Suppressor macrophage treated with lipopolysaccharide for 4 hours (primary cell): ENCODE measurements around the gene CWC27.

Experiments used
- DNase-seq: peaks from one replicate; pipeline ENCODE4 v3.0.0-alpha.2; 2020

CWC27 gene

DNA sequence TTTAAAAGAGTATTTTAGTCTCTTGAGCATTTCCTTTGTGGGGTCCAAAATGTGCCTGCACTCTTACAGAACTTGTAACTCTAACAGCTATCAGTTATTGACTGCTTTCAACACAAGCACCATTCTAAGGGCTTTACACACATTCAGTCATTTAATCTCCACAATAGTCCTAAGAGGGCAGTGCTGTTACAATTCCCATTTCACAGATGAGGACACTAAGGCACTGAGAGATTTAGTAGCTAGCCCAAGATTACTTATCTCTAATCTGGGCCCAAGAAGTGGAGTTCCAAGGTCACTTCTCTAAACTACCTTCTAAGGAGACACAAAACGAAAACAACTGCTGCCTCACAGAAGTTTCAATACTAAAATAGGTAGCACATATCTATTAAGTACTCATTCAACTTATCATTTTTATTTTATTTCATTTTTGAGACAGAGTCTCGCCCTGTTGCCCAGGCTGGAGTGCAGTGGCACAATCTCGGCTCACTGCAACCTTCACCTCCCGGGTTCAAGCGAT, 275.2 kb downstream of the CWC27 start:
- DNase-seq, result no peak

- no peak for DNase-seq
Measured at GRCh38 chr5:65047225-65047624, 278.5 kb downstream of the CWC27 start.

GRCh38 chr5:65047948-65048690, 279.4 kb downstream of the CWC27 start:
- peak; percentile 58 for DNase-seq

DNA sequence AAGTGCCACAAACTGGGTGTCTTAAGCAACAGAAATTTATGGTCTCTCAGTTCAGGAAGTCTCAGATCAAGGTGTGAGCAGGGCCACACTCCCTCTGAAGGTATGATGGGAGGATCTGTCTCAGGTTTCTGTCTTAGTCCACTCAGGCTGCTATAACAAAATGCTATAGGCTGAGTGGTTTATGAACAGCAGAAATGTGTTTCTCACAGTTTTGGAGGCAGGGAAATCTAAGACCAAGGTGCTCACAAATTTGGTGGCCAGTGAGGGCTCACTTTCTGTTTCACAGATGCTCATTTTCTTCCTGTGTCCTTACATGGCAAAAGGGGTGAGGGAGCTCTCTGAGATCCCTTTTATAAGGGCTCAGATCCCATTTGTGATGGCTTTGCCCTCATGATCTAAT, 281.4 kb downstream of the CWC27 start:
- DNase-seq, result no peak

DNA sequence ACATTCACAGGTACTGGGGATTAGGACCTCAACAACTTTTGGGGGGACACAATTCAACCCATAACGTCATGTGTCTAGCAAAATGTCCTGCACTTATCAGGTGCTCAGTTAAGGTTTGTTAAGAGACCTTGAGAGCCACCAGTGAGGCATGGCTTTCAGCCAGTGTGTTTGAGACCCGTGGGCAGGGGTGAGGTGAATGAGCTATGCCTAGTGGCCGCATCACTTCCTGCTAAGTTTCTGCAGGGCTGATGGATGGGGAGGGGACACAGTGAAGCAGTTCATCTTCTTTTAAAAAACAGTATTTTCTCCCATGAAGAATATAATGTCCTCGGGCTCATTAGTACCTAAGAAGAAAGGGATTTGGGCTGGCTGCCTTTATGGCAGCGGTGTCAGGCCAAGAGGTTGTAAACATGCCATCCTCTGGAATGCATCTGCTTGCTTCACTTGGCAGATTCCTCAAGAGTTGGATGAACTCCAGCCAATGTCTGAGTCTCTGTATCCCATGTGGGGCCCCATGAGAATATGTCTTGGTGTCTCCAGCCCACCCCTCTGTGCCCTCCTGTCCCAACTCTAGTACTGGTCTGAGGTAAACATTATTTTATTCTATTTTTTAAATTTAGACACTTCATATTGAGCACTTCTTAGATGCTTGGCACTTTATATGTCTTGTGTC, 282.2 kb downstream of the CWC27 start:
- DNase-seq, result no peak

- DNase-seq, result no peak
Measured at GRCh38 chr5:65055938-65056337, 287.2 kb downstream of the CWC27 start.

- no peak for DNase-seq
Measured at GRCh38 chr5:65059681-65060598, 291.2 kb downstream of the CWC27 start.

DNA sequence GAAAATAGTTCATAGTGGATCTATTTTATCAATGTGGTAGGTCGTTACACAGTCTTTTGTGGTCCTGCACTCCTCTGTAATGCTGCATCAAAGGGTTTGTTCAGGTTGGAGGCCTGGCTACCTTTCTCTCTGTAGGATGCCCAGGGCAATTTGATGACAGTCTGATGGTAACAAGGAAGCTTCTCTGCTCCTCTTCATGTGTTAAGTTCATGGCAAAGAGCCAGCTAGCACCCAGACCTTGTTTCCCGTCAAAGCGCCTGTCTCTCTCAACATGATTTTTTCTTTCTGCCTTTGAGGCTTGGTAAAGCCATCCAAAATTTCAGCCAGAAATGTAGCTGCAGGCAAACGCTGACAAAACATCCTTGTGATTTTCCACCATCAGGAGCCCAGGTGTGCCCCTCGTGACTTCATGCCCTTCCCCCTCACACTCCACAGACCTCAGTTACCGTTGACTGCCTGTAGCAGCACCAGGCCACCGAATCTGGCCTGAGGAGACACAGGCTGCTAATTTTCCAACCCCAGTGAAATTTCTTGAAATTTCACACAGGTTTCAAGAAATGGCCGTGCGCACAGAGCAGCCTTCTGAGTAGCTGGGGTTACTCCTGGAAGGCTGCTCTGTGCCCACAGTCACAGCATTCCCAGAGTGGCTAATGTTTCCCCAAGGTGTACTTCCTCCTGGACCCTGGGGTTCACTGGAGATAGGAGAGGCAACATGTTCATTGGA, 292.7 kb downstream of the CWC27 start:
- DNase-seq, result no peak

- no peak for DNase-seq
Measured at GRCh38 chr5:65061974-65062353, 293.2 kb downstream of the CWC27 start.

GRCh38 chr5:65062469-65063083, 293.8 kb downstream of the CWC27 start:
- peak; percentile 23 for DNase-seq

DNA sequence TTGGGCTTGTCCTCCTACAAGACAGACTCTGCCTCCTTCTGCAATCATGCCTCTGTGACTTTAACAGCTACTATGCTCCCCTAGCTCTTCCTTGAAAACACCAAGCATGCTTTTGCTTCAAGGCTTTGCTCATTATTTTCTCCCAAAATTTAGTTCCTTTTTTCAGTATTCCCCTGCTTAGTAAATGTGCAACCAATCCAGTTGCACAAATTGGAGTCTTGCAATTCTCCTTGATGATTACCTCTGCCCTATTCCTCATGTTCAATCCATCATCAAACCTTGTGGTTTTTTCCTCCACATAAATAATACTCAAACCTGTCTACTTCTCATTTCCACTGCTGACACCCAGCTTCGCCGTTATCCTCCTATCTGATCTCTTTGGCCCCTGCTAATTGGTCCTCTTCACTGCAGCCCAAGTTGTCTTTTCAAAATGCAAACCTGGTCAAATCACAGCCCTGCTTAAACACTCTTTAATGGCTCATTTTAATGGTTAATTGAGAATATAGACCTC, 296.3 kb downstream of the CWC27 start:
- DNase-seq, result peak; percentile 31

DNA sequence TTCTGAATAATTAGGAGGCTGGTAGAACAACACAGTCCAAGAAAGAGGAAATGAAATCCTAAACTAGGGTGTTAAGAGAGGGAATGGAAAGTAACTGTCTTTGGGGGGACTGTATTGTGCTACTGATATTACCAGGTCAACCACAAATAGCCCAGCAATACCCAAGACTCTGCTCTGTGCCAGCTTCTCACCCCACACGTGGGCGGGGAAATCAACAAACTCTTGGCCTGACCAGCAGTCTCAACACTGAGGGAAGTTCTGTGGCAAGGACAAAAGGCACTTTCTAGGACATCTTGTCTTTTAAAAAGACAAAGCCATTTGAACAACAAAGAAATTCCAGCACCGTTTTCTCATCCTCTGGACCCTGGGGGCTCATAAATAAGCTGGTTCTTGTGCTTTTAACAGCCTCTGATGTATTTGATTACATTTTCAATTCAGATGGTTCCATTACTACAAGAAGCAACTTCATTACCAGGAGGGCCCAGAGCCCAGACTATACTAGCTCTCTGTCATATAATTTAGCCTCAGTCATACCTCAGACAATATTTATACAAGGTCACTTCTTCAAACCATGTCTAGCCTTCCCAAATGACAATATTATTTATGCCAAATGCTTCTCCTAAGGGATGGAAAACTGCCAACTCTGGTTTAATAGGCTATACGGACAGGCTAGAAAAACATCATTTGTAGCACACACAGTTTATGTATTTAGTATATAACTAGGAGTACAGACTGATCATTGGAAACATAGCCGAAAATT, 297.8 kb downstream of the CWC27 start:
- DNase-seq, result peak; percentile 76

DNA sequence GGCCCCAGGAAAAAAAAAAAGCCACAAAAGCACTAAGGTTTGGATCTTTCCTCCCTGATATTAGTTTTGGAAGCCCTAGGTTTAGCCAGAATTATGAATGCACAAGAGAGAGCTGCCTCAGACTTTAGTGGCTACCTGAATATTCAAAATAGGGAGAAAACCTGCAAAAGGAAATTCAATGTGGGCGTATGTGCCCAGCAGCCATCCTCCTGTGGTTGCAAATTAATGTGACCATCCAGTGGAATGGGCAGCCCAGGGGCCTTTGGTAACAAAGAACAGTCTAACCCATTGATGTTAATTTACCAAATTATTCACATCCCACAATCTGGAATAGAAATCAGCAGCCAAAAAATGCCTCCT, 298.4 kb downstream of the CWC27 start:
- no peak for DNase-seq
